Measurements from ENCODE around the gene MARK4. TPM values are rescaled to one million over a fixed set of nuclear protein-coding genes. Genes with fewer than 3 reads are reported as not detected.

The MARK4 gene
- total RNA-seq: 12.3 and 15.7 TPM in 2 replicates

DNA sequence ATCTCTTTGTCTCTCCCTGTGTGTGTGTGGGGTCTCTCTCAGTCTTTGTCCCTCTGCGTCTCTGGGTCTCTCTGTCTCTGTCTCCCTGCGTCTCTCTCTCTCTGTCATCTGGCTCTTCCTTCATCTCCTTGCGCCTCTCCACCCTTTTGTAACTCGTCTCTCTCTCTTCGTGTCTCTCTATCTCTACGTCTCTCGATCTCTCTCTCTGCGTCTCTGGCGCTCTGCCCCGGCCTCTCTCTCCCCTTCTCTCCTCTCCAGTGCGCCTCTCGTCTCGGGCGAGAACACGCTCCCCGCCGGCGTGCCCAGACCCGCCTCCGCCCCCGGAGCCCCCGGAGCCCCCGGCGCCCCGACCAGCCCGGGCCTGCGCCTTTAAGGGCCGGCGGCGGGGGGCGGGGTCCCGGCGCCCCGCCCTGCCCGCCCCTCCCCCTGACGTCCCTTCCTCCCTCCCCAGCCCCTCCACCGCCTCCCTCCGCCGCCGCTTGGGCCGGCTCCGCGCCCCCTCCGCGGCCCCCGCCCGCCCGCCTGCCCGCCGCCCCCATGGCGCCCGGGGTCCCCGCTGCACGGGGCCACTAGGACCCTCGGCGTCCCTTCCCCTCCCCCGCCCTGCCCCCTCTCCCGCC lies at the start of gene MARK4:
MARK4 (plus strand) TSS at position 440 of the 620 bp plus-strand sequence. CDS start 318 bp downstream, outside the sequence.

GRCh38 chr19:45245334-45245787 lies 5.7 kb upstream of the MARK4 start, which contains the start of gene EXOC3L2:
Gene EXOC3L2 (minus strand): TSS chr19:45245407. CDS start chr19:45239045, 6,362 bp downstream.

GRCh38 chr19:45322744-45323281 lies 71.7 kb downstream of the MARK4 start, which contains the start of gene CKM:
Gene CKM (minus strand): TSS chr19:45322875. CDS start chr19:45319713, 3,162 bp downstream.

GRCh38 chr19:45340232-45340898 lies 89.3 kb downstream of the MARK4 start, which contains the start of gene KLC3:
Gene KLC3 (plus strand): TSS chr19:45340750. CDS start chr19:45345542, 4,792 bp downstream.

Other genes starting within 250 kb of the MARK4 start
- 7.0 and 16.4 TPM in 2 replicates for gene RELB, start 249.8 kb upstream of the MARK4 start, total RNA-seq
- gene CLASRP, start 212.2 kb upstream of the MARK4 start, total RNA-seq: 48.0 and 49.4 TPM in 2 replicates
- not detected in 2 replicates for gene ZNF296, start 174.8 kb upstream of the MARK4 start, total RNA-seq
- 37.7 and 40.5 TPM in 2 replicates for gene GEMIN7, start 172.0 kb upstream of the MARK4 start, total RNA-seq
- 22.4 and 23.3 TPM in 2 replicates for gene PPP1R37, start 158.1 kb upstream of the MARK4 start, total RNA-seq
- not detected in 2 replicates for gene NKPD1, start 90.3 kb upstream of the MARK4 start, total RNA-seq
- gene TRAPPC6A, start 73.0 kb upstream of the MARK4 start, total RNA-seq: 13.0 and 17.2 TPM in 2 replicates
- gene BLOC1S3, start 72.5 kb upstream of the MARK4 start, total RNA-seq: 4.5 and 9.2 TPM in 2 replicates
- 0.18 and 1.1 TPM in 2 replicates for gene EXOC3L2, start 5.9 kb upstream of the MARK4 start, total RNA-seq
- 1.8 TPM in 1 of 2 replicates, not detected in the other for gene CKM, start 71.6 kb downstream of the MARK4 start, total RNA-seq
- gene KLC3, start 89.5 kb downstream of the MARK4 start, total RNA-seq: 1.1 TPM in 1 of 2 replicates, not detected in the other
- gene ERCC2, start 119.3 kb downstream of the MARK4 start, total RNA-seq: 34.0 and 60.1 TPM in 2 replicates
- 5.0 and 6.0 TPM in 2 replicates for gene PPP1R13L, start 153.8 kb downstream of the MARK4 start, total RNA-seq
- gene POLR1G, start 155.4 kb downstream of the MARK4 start, total RNA-seq: 5.0 and 8.1 TPM in 2 replicates
- 84.8 and 90.9 TPM in 2 replicates for gene ERCC1, start 172.6 kb downstream of the MARK4 start, total RNA-seq
- 19.0 and 81.4 TPM in 2 replicates for gene FOSB, start 216.7 kb downstream of the MARK4 start, total RNA-seq
- 16.4 and 17.3 TPM in 2 replicates for gene RTN2, start 245.8 kb downstream of the MARK4 start, total RNA-seq
- 0.16 and 0.72 TPM in 2 replicates for gene PPM1N, start 247.2 kb downstream of the MARK4 start, total RNA-seq